HepG2 (cell line): ENCODE data around the gene HCRT. TPM values are rescaled to one million over a fixed set of nuclear protein-coding genes. Genes with fewer than 3 reads are reported as not detected.

ENCODE experiments used
- FOSL1 ChIP-seq: sonication (generic); formaldehyde crosslinking; IDR thresholded peaks from 2 replicates; pipeline ENCODE4 v1.9.0; 2021; ENCODE audit warnings: missing genetic modification reagents, borderline replicate concordance
- JARID2 ChIP-seq: sonication (generic); formaldehyde crosslinking; IDR thresholded peaks from 2 replicates; pipeline ENCODE4 v1.8.1; 2023; ENCODE audit warnings: missing genetic modification reagents, inconsistent platforms; ENCODE audit not compliant: insufficient replicate concordance
- KLF12 ChIP-seq: sonication (generic); formaldehyde crosslinking; IDR thresholded peaks from 2 replicates; pipeline ENCODE4 v1.4.0; 2020; ENCODE audit warnings: missing genetic modification reagents, borderline replicate concordance
- MAFG ChIP-seq: sonication (generic); formaldehyde crosslinking; IDR thresholded peaks from 2 replicates; pipeline ENCODE4 v1.5.1; 2020; ENCODE audit warnings: mild to moderate bottlenecking, missing genetic modification reagents
- MED1 ChIP-seq: sonication (generic); formaldehyde crosslinking; IDR thresholded peaks from 2 replicates; pipeline ENCODE4 v1.4.0; 2020; ENCODE audit warnings: missing genetic modification reagents
- NFIB ChIP-seq: sonication (generic); formaldehyde crosslinking; IDR thresholded peaks from 2 replicates; pipeline ENCODE4 v1.9.0; 2021; ENCODE audit warnings: missing genetic modification reagents, mild to moderate bottlenecking, borderline replicate concordance
- NFKBIZ ChIP-seq: IDR thresholded peaks from 2 replicates; pipeline ENCODE4 v1.6.1; 2018; ENCODE audit warnings: missing genetic modification reagents, missing compliant biosample characterization
- PAWR ChIP-seq: sonication (generic); formaldehyde crosslinking; IDR thresholded peaks from 2 replicates; pipeline ENCODE4 v1.4.0; 2020; ENCODE audit warnings: missing genetic modification reagents, mild to moderate bottlenecking, borderline replicate concordance
- PAX8 ChIP-seq: sonication (generic); formaldehyde crosslinking; IDR thresholded peaks from 2 replicates; pipeline ENCODE4 v1.8.0; 2022; ENCODE audit warnings: mild to moderate bottlenecking, missing genetic modification reagents, borderline replicate concordance
- POLR2G ChIP-seq: fragments of 200-400 bp; formaldehyde crosslinking; IDR thresholded peaks from 2 replicates; pipeline ENCODE4 v1.6.1; 2018; ENCODE audit warnings: mild to moderate bottlenecking, low read depth, low read length, moderate library complexity
- RNF2 ChIP-seq: fragments of 450-650 bp; conservative IDR thresholded peaks from 2 replicates; pipeline ENCODE4 v1.6.1; 2016; ENCODE audit warnings: low read depth
- TP53 ChIP-seq: sonication (generic); formaldehyde crosslinking; conservative IDR thresholded peaks from 2 replicates; pipeline ENCODE4 v1.4.0; 2020; ENCODE audit warnings: missing genetic modification reagents
- TSC22D2 ChIP-seq: sonication (generic); formaldehyde crosslinking; IDR thresholded peaks from 2 replicates; pipeline ENCODE4 v1.5.1; 2020; ENCODE audit warnings: missing genetic modification reagents, mild to moderate bottlenecking, borderline replicate concordance
- YEATS4 ChIP-seq: sonication (generic); formaldehyde crosslinking; IDR thresholded peaks from 2 replicates; pipeline ENCODE4 v1.4.0; 2020; ENCODE audit warnings: missing genetic modification reagents, borderline replicate concordance
- ZBTB42 ChIP-seq: sonication (generic); formaldehyde crosslinking; IDR thresholded peaks from 2 replicates; pipeline ENCODE4 v1.5.0; 2020; ENCODE audit warnings: mild to moderate bottlenecking, missing genetic modification reagents
- polyA plus RNA-seq, 8 experiments: library from polyadenylated mRNA; depleted of rRNA in 3 of 8; stranded (reverse) in 7 of 8; unstranded in 1 of 8; fragments of >200 nt; fragmentation: Illumina TruSeq in 4 of 8; extraction: Trizol in 4 of 8; gene quantifications; 2 replicates each; pipeline versions ENCODE4 v1.2.1 to v1.2.3, GENCODE V29; 2011 to 2016; ENCODE audit warnings: low read depth in 4 of 8, missing spikeins in 1 of 8, mixed read lengths in 1 of 8; ENCODE audit not compliant: insufficient read depth in 1 of 8
- total RNA-seq, 5 experiments: library from RNA; depleted of rRNA; stranded (reverse); fragments of >200 nt; fragmentation: Illumina TruSeq; extraction: Trizol; gene quantifications; 2 replicates each; pipeline ENCODE4 v1.2.3, GENCODE V29; 2016; ENCODE audit warnings: low read depth in 1 of 5
- TF ChIP-seq, protein P1 (sequence below): sonication (generic); formaldehyde crosslinking; IDR thresholded peaks from 2 replicates; pipeline ENCODE4 v1.5.0; 2020; ENCODE audit warnings: mild to moderate bottlenecking, missing genetic modification reagents, borderline replicate concordance
- TF ChIP-seq, protein P2 (sequence below): sonication (generic); formaldehyde crosslinking; IDR thresholded peaks from 2 replicates; pipeline ENCODE4 v1.8.0; 2022; ENCODE audit warnings: mild to moderate bottlenecking, missing genetic modification reagents, moderate library complexity
- TF ChIP-seq, protein P3 (sequence below): sonication (generic); formaldehyde crosslinking; conservative IDR thresholded peaks from 2 replicates; pipeline ENCODE4 v1.8.0; 2022; ENCODE audit warnings: missing genetic modification reagents
- TF ChIP-seq, protein P4 (sequence below): sonication (generic); formaldehyde crosslinking; IDR thresholded peaks from 2 replicates; pipeline ENCODE4 v1.8.0; 2022; ENCODE audit warnings: mild to moderate bottlenecking, missing genetic modification reagents, moderate library complexity
- TF ChIP-seq, protein P5 (sequence below): sonication (generic); formaldehyde crosslinking; IDR thresholded peaks from 2 replicates; pipeline ENCODE4 v1.4.0; 2020; ENCODE audit warnings: missing genetic modification reagents

HCRT gene
- total and polyA plus RNA-seq, 2 of the 13 experiments (the other 11 are each of a cell fraction or from before 2014, with no cell fraction given) = not detected

DNA sequence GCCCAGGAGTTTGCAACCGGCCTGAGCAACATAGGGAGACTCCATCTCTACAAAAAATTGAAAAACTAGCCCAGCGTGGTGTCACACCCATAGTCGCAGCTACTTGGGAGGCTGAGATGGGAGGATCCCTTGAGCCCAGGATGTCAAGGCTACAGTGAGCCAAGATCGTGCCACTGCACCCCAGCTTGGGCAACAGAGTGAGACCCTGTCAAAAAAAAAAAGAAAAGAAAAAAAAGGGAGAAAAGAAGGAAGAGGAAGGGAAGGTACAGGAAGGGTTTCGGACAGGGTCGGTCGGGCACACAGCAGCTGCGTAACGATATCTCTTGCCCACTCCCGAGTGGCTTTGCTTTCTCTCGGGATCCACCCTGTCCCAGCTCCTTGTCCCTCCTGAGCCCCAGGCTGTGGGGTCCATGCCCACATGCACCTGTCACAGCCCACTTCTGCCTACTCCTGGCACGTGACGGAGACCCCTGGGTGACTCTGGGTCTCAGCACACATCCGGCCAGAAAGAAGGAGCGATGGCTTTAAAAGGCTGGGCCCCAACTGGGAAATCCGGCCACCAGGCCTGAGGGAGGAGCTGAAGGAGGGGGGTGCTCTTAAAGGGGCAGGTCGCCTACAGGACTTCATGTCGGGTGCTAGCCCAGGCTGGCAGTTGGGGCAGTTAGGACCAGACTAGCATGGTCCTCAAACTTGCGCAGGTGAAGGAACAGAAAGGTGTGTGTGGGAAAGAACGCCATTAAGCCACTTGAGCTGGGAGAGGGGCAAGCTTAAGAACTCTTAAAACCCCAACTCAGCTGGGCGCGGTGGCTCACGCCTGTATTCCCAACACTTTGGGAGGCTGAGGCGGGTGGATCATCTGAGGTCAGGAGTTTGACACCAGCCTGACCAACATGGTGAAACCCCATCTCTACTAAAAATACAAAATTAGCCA lies 9.0 kb upstream of the HCRT start, which contains the start of gene GHDC (continued):
- TF ChIP-seq, protein P1, sequence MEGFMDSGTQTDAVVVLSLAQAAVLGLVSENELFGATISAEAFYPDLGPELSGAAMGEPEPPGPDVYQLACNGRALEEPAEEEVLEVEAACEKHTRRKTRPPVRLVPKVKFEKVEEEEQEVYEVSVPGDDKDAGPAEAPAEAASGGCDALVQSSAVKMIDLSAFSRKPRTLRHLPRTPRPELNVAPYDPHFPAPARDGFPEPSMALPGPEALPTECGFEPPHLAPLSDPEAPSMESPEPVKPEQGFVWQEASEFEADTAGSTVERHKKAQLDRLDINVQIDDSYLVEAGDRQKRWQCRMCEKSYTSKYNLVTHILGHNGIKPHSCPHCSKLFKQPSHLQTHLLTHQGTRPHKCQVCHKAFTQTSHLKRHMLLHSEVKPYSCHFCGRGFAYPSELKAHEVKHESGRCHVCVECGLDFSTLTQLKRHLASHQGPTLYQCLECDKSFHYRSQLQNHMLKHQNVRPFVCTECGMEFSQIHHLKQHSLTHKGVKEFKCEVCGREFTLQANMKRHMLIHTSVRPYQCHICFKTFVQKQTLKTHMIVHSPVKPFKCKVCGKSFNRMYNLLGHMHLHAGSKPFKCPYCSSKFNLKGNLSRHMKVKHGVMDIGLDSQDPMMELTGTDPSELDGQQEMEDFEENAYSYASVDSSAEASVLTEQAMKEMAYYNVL (CRISPR knock-in tag) = peak; percentile 90; the same call in 1 of the 2 replicates
- TF ChIP-seq, protein P2, sequence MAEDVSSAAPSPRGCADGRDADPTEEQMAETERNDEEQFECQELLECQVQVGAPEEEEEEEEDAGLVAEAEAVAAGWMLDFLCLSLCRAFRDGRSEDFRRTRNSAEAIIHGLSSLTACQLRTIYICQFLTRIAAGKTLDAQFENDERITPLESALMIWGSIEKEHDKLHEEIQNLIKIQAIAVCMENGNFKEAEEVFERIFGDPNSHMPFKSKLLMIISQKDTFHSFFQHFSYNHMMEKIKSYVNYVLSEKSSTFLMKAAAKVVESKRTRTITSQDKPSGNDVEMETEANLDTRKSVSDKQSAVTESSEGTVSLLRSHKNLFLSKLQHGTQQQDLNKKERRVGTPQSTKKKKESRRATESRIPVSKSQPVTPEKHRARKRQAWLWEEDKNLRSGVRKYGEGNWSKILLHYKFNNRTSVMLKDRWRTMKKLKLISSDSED (CRISPR knock-in tag) = no peak
- peak; percentile 51; the same call in 1 of the 2 replicates for TF ChIP-seq NFKBIZ (CRISPR knock-in tag)
- peak; percentile 67; the same call in 1 of the 2 replicates for TF ChIP-seq YEATS4 (CRISPR knock-in tag)
- TF ChIP-seq JARID2 (CRISPR knock-in tag) = peak; percentile 46
- TF ChIP-seq ZBTB42 (CRISPR knock-in tag) = no peak
- TF ChIP-seq NFIB (CRISPR knock-in tag) = no peak
- no peak for TF ChIP-seq TP53 (CRISPR knock-in tag)
- no peak for TF ChIP-seq PAX8 (CRISPR knock-in tag)
- no peak for TF ChIP-seq MAFG
- peak; percentile 57; the same call in 1 of the 2 replicates for TF ChIP-seq TSC22D2 (CRISPR knock-in tag)
- TF ChIP-seq MED1 (CRISPR knock-in tag) = peak; percentile 82
- TF ChIP-seq, protein P3, sequence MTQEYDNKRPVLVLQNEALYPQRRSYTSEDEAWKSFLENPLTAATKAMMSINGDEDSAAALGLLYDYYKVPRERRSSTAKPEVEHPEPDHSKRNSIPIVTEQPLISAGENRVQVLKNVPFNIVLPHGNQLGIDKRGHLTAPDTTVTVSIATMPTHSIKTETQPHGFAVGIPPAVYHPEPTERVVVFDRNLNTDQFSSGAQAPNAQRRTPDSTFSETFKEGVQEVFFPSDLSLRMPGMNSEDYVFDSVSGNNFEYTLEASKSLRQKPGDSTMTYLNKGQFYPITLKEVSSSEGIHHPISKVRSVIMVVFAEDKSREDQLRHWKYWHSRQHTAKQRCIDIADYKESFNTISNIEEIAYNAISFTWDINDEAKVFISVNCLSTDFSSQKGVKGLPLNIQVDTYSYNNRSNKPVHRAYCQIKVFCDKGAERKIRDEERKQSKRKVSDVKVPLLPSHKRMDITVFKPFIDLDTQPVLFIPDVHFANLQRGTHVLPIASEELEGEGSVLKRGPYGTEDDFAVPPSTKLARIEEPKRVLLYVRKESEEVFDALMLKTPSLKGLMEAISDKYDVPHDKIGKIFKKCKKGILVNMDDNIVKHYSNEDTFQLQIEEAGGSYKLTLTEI (CRISPR knock-in tag) = no peak
- TF ChIP-seq RNF2 = no peak
- peak; percentile 84 for TF ChIP-seq POLR2G
- TF ChIP-seq, protein P4, sequence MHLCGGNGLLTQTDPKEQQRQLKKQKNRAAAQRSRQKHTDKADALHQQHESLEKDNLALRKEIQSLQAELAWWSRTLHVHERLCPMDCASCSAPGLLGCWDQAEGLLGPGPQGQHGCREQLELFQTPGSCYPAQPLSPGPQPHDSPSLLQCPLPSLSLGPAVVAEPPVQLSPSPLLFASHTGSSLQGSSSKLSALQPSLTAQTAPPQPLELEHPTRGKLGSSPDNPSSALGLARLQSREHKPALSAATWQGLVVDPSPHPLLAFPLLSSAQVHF (CRISPR knock-in tag) = no peak
- no peak for TF ChIP-seq PAWR
- TF ChIP-seq, protein P5, sequence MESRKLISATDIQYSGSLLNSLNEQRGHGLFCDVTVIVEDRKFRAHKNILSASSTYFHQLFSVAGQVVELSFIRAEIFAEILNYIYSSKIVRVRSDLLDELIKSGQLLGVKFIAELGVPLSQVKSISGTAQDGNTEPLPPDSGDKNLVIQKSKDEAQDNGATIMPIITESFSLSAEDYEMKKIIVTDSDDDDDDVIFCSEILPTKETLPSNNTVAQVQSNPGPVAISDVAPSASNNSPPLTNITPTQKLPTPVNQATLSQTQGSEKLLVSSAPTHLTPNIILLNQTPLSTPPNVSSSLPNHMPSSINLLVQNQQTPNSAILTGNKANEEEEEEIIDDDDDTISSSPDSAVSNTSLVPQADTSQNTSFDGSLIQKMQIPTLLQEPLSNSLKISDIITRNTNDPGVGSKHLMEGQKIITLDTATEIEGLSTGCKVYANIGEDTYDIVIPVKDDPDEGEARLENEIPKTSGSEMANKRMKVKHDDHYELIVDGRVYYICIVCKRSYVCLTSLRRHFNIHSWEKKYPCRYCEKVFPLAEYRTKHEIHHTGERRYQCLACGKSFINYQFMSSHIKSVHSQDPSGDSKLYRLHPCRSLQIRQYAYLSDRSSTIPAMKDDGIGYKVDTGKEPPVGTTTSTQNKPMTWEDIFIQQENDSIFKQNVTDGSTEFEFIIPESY (CRISPR knock-in tag) = peak; percentile 37; the same call in 1 of the 2 replicates
- TF ChIP-seq KLF12 (CRISPR knock-in tag) = peak; percentile 49; the same call in 1 of the 2 replicates
- no peak for TF ChIP-seq FOSL1 (CRISPR knock-in tag)
